ENCODE measurements around the gene TSC1. TPM values are rescaled to one million over a fixed set of nuclear protein-coding genes. Genes with fewer than 3 reads are reported as not detected.

Gene TSC1
- total RNA-seq, 1 experiment from 2014 or later, result 18.3 TPM

GRCh38 chr9:132892400-132892799 is 52.0 kb downstream of the TSC1 start:
- no peak for DNase-seq (ENCODE audit: low read depth)

DNA sequence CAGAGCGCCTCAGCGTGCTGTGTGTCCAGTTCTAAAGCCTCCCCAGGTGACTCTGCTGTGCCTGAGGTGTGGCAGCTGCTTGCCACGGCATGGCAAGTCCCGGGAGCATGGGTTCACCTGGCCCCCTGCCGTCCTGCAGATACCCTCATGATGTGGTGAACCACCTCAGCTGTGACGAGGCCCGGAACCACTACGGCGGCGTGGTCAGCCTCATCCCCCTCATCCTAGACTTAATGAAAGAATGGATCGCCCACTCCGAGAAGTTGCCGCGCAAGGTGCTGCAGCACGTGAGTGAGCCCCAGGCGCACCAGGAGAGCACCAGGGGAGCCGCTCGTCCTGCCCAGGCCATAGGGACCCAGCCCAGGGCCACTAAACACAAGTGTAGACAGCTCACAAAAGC is 56.3 kb downstream of the TSC1 start:
- DNase-seq (ENCODE audit: low read depth), result no peak

DNA sequence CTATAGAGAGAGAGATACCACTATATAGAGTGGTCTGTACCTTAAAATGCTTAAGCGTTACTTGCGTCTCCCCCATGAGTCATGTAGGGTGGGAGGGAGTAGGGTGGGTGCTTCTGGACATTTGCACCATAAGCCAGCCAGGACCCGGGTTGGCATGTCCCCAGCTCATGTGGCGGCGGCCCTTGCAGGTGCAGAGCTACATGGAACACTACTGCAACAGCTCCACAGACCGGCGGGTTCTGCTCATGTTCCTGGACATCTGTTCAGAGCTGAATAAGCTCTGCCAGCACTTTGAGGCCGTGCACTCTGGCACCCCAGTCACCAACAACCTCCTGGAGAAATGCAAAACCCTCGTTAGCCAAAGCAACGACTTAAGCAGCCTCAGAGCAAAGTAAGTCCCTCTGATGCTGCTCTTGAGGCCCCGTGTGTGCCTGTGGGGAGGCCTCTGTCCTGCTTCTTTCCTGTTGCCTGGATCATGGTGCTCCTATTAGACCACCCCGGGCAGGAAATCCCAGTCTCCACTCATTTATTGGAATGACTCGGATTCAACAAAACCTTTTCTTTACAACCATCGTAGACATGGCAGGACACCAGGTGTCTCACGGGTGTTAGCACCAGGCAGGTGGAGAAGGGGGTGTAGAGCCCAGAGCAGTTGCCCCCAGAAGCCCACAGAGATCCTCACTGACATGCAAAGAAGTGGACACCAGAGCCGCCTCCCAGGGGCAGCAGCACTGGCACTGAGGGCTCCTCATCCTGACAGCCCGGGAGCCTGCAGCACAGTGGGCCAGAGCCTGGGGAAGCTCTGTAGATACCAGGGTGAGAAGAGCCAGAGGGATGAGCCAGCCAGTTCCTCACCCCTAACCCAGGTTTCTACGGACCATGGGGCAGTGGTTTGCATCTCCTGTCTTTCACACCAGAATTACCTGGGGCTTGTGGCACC is 57.0 kb downstream of the TSC1 start:
- DNase-seq (ENCODE audit: low read depth), result no peak

- no peak for DNase-seq (ENCODE audit: low read depth)
These were observed 58.1 kb downstream of the TSC1 start for GRCh38 chr9:132886334-132886725.

DNA sequence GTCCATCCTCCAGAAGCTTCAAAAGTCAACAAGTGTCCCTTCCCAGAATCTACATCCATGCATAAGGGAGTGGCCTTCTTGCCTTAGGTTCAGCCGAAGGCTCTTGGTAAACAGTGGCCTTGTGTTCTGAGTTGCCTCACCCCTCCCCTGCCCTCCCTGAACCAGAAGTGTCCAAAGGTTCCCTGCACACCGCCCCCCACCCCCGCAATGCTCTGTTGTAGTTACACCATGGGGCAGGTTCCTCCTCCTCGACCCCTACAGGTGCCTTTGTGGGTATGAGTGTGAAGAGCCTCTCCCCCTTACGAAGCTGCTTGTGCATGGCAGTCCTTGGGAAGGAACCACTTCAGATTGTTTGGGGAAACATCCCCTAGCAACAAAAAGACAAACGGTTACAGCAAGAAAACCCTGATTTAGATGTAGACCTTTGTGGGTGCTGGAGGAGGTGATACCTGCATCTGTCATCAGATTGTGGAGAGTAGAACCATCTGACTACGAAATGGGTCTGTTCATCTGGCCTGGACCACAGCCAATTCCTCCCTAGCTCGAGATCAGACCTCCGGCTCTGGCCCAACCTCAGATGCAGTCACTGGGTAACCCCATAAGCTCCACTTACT is 58.6 kb downstream of the TSC1 start:
- DNase-seq (ENCODE audit: low read depth), result no peak

DNA sequence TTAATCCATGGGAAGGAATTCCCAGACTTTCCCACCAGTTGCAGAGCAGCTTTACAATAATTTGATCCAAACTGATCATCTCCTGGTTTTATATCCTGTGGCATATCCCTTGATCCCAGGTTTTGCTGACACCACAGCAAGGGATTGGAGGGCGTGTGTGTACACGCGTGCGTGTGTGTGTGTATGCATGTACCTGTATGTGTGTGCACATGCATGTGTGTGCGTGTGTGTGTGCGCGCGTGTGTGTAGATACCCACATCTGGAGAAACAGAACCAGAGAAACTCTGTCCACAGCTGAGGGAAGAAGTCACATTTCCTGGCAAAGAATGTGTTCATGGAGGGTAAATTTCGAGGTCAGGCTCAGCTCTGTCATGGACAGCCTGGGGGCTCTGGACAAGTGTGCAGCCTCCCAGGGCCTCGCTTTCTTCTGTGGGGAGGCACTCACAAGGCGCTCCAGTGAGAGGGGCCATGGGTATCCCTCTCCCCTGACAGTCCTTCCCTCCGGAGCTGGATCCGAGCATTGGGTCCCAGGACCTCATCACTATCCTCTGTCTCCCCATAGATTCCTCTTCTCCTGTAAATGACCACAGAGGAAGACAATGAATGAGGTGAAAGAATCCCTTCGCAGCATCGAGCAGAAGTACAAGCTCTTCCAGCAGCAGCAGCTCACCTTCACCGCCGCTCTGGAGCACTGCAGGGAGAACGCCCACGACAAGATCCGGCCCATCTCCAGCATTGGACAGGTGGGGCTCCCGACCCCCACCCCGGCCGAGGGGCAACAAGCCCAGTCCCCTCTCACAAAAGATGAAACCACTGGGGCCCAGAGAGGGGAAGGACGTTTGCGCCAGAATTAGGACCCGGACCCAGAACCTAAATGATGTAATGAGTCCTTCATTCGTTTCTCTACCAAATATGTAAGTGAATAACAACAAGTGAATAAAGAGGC is 60.8 kb downstream of the TSC1 start:
- DNase-seq (ENCODE audit: low read depth), result no peak

GRCh38 chr9:132882616-132883015 is 61.8 kb downstream of the TSC1 start:
- no peak for DNase-seq (ENCODE audit: low read depth)

DNA sequence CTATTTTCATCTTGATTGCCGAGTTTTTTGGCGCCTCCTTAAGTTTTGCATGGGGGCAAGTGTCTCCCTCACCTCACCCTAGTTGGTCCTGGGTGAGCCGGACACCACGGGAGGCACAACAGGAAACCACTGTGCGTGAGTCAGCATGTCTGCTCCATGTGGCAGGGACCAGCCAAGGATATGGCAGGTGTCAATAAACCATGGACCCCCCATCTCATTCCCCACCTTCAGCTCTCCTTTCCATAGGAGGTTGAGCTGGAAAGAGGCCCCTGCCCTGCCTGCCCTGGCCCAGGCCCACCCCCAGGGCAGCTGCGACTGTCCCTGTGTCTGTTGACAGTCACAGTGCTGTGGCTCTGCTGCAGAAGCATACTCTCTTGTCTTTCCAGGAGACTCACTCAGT is 62.6 kb downstream of the TSC1 start:
- peak; percentile 21 for DNase-seq (ENCODE audit: low read depth)

- no peak for DNase-seq (ENCODE audit: low read depth)
These were observed 64.1 kb downstream of the TSC1 start for GRCh38 chr9:132880324-132880661.

DNA sequence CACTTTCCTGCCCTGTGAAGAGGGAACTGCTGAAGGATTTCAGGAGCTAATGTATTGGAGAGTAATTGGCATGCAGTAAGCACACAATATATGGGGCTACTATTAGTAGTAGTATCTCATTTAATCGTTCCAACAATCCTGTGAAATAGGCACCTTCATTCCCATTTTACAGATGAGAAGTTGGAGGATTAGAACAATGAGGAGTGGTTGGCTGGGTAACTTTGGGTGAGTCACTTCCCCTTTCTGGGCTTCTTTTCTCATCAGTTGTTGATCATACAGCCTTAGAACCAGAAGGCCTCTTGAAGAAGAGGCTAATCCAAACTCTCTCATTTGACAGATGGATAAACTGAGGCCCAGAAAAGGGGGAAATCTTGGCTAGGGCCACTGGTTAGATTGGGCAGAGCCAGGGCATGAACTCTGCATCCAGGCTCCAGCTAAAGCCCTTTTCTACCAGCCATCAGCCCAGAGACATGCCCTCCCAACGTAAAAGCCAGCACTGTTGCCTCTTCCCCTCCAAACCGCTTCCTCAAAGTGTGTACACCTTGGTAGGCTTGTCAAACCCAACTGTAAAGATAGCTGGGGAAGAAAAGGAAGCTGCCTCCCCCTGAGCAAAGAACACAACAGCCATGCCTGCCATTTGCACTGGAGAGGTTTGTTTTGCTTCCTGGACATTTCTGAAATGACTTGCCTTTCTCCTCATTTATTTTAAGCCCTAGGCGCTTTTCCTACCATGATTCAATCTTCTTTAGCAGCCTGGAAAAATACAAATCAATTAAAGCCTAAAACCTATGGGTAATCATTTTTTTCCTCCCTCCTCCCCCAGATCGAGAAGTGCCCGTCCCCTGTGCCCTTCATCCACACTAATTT is 64.7 kb downstream of the TSC1 start:
- DNase-seq (ENCODE audit: low read depth), result no peak

- DNase-seq (ENCODE audit: low read depth), result no peak
These were observed 65.5 kb downstream of the TSC1 start, which contains the start of gene SPACA9 for GRCh38 chr9:132878695-132879456. SPACA9 (plus strand) TSS chr9:132878898; CDS start chr9:132883948, 5,050 bp downstream.

DNA sequence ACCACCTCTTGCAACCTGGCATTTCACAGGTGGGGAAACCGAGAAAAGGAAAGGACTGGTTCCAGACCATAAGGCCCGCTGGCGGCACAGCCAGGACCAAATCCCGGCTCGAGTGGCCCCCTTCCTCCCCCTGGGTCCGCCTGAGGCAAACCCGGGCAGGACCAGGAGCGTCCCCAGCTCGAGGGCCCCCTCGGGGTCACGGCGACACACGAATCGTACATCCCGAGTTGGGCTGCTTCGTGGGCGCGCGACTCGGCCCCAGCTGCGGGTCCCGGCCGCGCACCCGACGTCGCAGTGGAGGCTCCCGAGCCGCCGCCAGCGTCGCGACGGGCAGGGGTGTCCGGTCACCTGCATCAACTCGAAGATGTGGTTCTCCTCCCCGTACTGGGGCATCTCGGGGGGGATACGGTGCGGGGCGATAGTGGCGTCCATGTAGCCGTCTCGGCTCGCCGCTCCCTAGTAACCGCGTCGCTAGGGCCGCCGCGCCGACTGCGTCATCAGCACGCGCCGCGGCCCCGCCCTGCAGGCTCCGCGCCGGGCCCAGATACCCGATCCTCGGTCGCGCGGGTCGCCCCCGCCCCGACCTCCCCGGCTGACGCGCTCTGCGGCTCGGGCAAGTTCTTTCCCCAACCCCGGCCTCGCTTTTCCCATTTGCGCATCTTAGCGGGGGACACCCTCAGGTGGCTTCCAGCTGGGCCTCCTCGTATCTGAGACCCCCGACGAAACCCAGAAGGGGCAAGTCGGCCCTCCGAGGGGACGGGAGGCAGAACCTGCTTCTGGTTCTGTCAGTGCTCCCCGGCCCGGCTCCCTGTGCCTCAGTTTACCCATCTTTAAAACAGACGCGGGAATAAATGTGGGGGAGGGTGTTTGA is 66.4 kb downstream of the TSC1 start, which contains the start of gene AK8:
AK8 (minus strand) TSS at position 461 of the 871 bp plus-strand sequence; CDS start at position 432, 29 bp downstream.
- peak; percentile 60 for DNase-seq (ENCODE audit: low read depth)

DNA sequence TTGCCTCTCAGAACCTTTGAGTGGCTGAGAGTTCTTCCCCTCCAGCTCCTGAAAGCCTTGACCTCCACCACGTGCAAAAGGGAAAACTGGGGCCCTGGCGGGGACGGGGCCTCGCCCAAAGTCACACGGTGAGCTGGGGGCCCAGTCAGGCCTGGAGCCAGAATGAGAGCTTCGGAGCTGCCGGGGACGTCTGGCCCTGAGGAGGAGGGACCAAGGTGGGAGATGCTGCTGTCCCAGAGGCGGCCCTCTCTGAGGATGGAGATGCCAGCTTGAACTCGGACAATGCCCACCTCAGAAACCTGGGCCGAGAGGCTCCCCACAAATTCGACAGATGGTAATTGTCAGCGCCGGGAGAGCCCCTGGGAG is 67.0 kb downstream of the TSC1 start:
- DNase-seq (ENCODE audit: low read depth), result no peak

- DNase-seq (ENCODE audit: low read depth), result no peak
These were observed 67.6 kb downstream of the TSC1 start for GRCh38 chr9:132876849-132877248.

DNA sequence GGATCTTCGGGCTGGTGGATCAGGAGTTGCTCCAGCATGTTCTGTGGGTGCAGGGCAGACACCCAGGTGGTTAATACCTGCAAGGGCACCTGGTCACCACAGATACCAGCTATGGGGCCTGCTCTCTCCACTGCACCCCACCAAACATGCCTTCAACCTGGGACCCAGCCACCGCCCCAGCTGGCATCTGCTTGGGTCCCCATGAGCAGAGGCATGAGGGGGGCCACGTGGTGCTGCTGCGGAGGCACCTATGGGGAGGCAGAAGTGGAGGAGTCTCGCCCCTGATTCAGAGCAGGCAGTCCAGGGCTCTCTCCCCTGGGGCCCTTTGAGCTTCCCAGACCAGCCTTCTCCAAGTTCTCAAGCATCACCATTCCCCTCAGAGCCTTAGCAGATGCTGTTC is 69.3 kb downstream of the TSC1 start:
- DNase-seq (ENCODE audit: low read depth), result no peak

- DNase-seq (ENCODE audit: low read depth), result no peak
These were observed 71.0 kb downstream of the TSC1 start for GRCh38 chr9:132873403-132873802.

- DNase-seq (ENCODE audit: low read depth), result no peak
These were observed 75.2 kb downstream of the TSC1 start for GRCh38 chr9:132869266-132869665.

GRCh38 chr9:132866898-132867297 is 77.5 kb downstream of the TSC1 start:
- no peak for DNase-seq (ENCODE audit: low read depth)

DNA sequence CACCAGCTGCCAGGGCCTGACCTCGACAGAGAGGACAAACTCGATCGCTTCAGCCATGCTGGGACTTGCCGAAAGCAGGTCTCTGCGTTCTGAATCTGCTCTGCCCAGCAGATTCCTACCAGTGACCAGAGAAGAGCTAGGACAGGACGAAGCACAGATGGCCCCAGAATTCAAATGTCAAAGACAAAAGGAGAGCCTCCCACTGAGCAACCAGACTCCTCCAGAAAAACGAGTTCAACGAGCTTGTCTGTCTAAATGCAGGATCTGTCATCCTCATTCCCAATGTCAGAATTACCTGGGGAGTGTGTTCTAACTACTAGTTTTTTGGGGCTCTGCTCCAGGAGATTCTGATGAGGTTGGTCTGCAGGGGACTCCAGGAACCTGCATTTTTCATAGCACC is 79.7 kb downstream of the TSC1 start:
- DNase-seq (ENCODE audit: low read depth), result no peak
